Endothelial cell of umbilical vein (primary cell): ENCODE data around the gene ENC1. TPM values are rescaled to one million over a fixed set of nuclear protein-coding genes. Genes with fewer than 3 reads are reported as not detected.
A peak's percentile ranks its signal among the peaks of the same experiment; 100 is the strongest.

Experiments
- BruUV-seq: library from RNA; stranded (reverse); fragments of 400-500 nt; replicated peaks from 2 replicates; lab custom pipeline; 2021; lab: Mats Ljungman, UMichigan
- CTCF ChIA-PET: fragments of 300-600, 350-600 bp; sonication (Branson Sonifier 250); formaldehyde crosslinking; loops from one replicate; lab custom pipeline; 2021; ENCODE audit warnings: antibody characterized with exemption, inconsistent platforms; lab: Charles Lee
- POLR2A ChIA-PET: fragments of 300-600, 350-600 bp; sonication (Branson Sonifier 250); formaldehyde crosslinking; loops from one replicate; lab custom pipeline; 2021; ENCODE audit warnings: antibody characterized with exemption, inconsistent platforms; lab: Charles Lee
- DNase-seq: peaks from one replicate; pipeline ENCODE4 v3.0.0-alpha.2; 2011; ENCODE audit warnings: low read depth, low spot score
- FAIRE-seq: peaks from 2 replicates; lab custom pipeline; 2011; peaks lifted over from hg19 to GRCh38; lab: Jason Lieb, UNC
- H2AFZ ChIP-seq: 2 replicates; pipeline ENCODE4 v1.6.0; 2012; ENCODE audit warnings: low read depth, low read length, control low read depth, inconsistent platforms
- H3K27ac ChIP-seq: 2 replicates; pipeline ENCODE4 v1.5.1; 2011; ENCODE audit warnings: low read depth, mild to moderate bottlenecking, control low read depth, low read length, moderate library complexity; ENCODE audit not compliant: insufficient read depth
- H3K27me3 ChIP-seq, 2 experiments: 2 replicates each; pipeline versions ENCODE4 v1.6.0 to v1.6.1; 2011; ENCODE audit warnings: low read length in 2 of 2, mixed read lengths in 1 of 2; ENCODE audit not compliant: control insufficient read depth in 2 of 2, insufficient read depth in 2 of 2
- H3K36me3 ChIP-seq, 2 experiments: 2 replicates in 1 of 2; 3 replicates in 1 of 2; pipeline ENCODE4 v1.5.1; 2011; ENCODE audit warnings: low read length in 2 of 2, mild to moderate bottlenecking in 1 of 2, moderate library complexity in 1 of 2; ENCODE audit not compliant: control insufficient read depth in 2 of 2, insufficient read depth in 2 of 2; ENCODE audit errors: extremely low read depth in 1 of 2
- H3K4me1 ChIP-seq: 3 replicates; pipeline ENCODE4 v1.5.1; 2011; ENCODE audit warnings: mild to moderate bottlenecking, low read length; ENCODE audit not compliant: control insufficient read depth, insufficient read depth; ENCODE audit errors: extremely low read depth
- H3K4me2 ChIP-seq: 2 replicates; pipeline ENCODE4 v1.6.1; 2011; ENCODE audit warnings: low read length, control low read depth, mixed read lengths; ENCODE audit not compliant: insufficient read depth
- H3K4me3 ChIP-seq, 3 experiments: fragments of 200-600 bp in 1 of 3; sonication (generic), shearing (Covaris generic) in 1 of 3; replicated peaks in 1 of 3; 2 replicates each; pipeline ENCODE4 v1.5.1; 2011 to 2016; ENCODE audit warnings: control low read depth in 3 of 3, low read length in 3 of 3, mild to moderate bottlenecking in 2 of 3, inconsistent platforms in 1 of 3, low read depth in 1 of 3, moderate library complexity in 1 of 3; ENCODE audit not compliant: insufficient read depth in 1 of 3
- H3K79me2 ChIP-seq: 2 replicates; pipeline ENCODE4 v1.6.0; 2012; ENCODE audit warnings: low read length, inconsistent platforms; ENCODE audit not compliant: control insufficient read depth, insufficient read depth
- H3K9ac ChIP-seq: replicated peaks from 2 replicates; pipeline ENCODE3; 2011; ENCODE audit warnings: low read length, control low read depth; ENCODE audit not compliant: insufficient read depth; ENCODE audit errors: extremely low read depth
- H3K9me1 ChIP-seq: replicated peaks from 3 replicates; pipeline ENCODE4 v1.6.0; 2011; ENCODE audit warnings: mild to moderate bottlenecking, low read length; ENCODE audit not compliant: control insufficient read depth, insufficient read depth; ENCODE audit errors: extremely low read depth
- H3K9me3 ChIP-seq: replicated peaks from 2 replicates; pipeline ENCODE4 v1.5.1; 2012; ENCODE audit warnings: low read length, inconsistent platforms; ENCODE audit not compliant: control insufficient read depth, insufficient read depth
- H4K20me1 ChIP-seq: replicated peaks from 2 replicates; pipeline ENCODE3; 2011; ENCODE audit warnings: mild to moderate bottlenecking, low read length; ENCODE audit not compliant: control insufficient read depth, insufficient read depth; ENCODE audit errors: extremely low read depth
- CTCF ChIP-seq, 2 donors: IDR thresholded peaks; 1 replicate in 1 of 2; 2 replicates in 1 of 2; pipeline ENCODE4 v1.5.1; 2011; ENCODE audit warnings: low read length in 2 of 2, mild to moderate bottlenecking in 2 of 2, moderate library complexity in 2 of 2, control low read depth in 1 of 2, inconsistent platforms in 1 of 2, low read depth in 1 of 2; ENCODE audit not compliant: insufficient read depth in 1 of 2; ENCODE audit errors: extremely low read depth in 1 of 2
- EZH2 ChIP-seq: IDR thresholded peaks from 2 replicates; pipeline ENCODE4 v1.6.1; 2012; ENCODE audit warnings: borderline replicate concordance, low read depth, mild to moderate bottlenecking, moderate library complexity, low read length, inconsistent platforms; ENCODE audit not compliant: severe bottlenecking
- FOS ChIP-seq: IDR thresholded peaks from 2 replicates; pipeline ENCODE4 v1.6.1; 2011; ENCODE audit warnings: mild to moderate bottlenecking, low read length, moderate library complexity, borderline replicate concordance; ENCODE audit not compliant: insufficient read depth
- GATA2 ChIP-seq: IDR thresholded peaks from 2 replicates; pipeline ENCODE4 v1.7.0; 2011; ENCODE audit warnings: low read depth, mild to moderate bottlenecking, moderate library complexity, mixed read lengths, low read length; ENCODE audit not compliant: insufficient read length, insufficient read depth
- JUN ChIP-seq: IDR thresholded peaks from 2 replicates; pipeline ENCODE4 v1.6.1; 2011; ENCODE audit warnings: borderline replicate concordance, low read depth; ENCODE audit not compliant: insufficient read length, insufficient read depth
- MAX ChIP-seq: IDR thresholded peaks from 2 replicates; pipeline ENCODE4 v1.6.1; 2011; ENCODE audit not compliant: insufficient read depth, insufficient read length
- MYC ChIP-seq: IDR thresholded peaks from one replicate; pipeline ENCODE4 v1.6.1; 2011; ENCODE audit warnings: mild to moderate bottlenecking, low read depth, low read length
- POLR2A ChIP-seq: IDR thresholded peaks from 2 replicates; pipeline ENCODE4 v1.6.1; 2012; ENCODE audit warnings: low read depth, mild to moderate bottlenecking, control low read depth, low read length
- POLR2AphosphoS5 ChIP-seq: IDR thresholded peaks from 2 replicates; pipeline ENCODE4 v1.6.1; 2012; ENCODE audit warnings: low read depth, mild to moderate bottlenecking, control low read depth, low read length, moderate library complexity; ENCODE audit not compliant: insufficient read depth
- dilution Hi-C: fragments of 300-500 bp; cut with MboI; formaldehyde crosslinking; loops from one replicate; pipeline ENCODE4 v1.15.0; 2019; ENCODE audit warnings: low sequenced_read_pairs; ENCODE audit not compliant: extremely low pct_ligation_motif_present
- intact Hi-C: fragments of 100-400 bp; cut with micrococcal nuclease; formaldehyde crosslinking; loops from one replicate; pipeline ENCODE4 v1.10.0; 2022
- polyA plus RNA-seq, 4 experiments: library from polyadenylated mRNA; depleted of rRNA in 3 of 4; stranded (reverse) in 3 of 4; unstranded in 1 of 4; fragments of >200 nt; gene quantifications; 2 replicates each; pipeline versions ENCODE4 v1.2.1 to v1.2.3, GENCODE V29; 2011 to 2012; ENCODE audit warnings: missing spikeins in 1 of 4
- total RNA-seq: library from RNA; stranded (reverse); gene quantifications from 2 replicates; pipeline ENCODE4 v1.2.3, GENCODE V29; 2021

Gene ENC1
- total and polyA plus RNA-seq, 2 donors (not counting 3 experiments of a cell fraction or from before 2014, with no cell fraction given) = 42.2 to 53.3 TPM

GRCh38 chr5:74595143-74595925 lies 45.2 kb downstream of the ENC1 start:
- no peaks in the 10 kb centered on the region for H3K9me3 ChIP-seq
- BruUV-seq = TSS peak; percentile 98
- FAIRE-seq (peak; percentile 82), DNase-seq (peak; percentile 89)
- no peak overlapping the region for H3K4me3 ChIP-seq
- H3K9ac ChIP-seq = peak overlapping the region; percentile 76
- intact Hi-C loops = loop anchor here (1.0 to 2.0 kb wide), 5 partner anchors 20 to 179 kb away; partner anchors contain the start of gene ENC1
- peak overlapping the region; percentile 42 for H2AFZ ChIP-seq
- dilution Hi-C loops = no loop called here
- H3K79me2 ChIP-seq = no peaks in the 10 kb centered on the region
- H3K27me3 ChIP-seq = no peaks in the 10 kb centered on the region
- H3K4me2 ChIP-seq = peak overlapping the region; percentile 63
- H3K4me1 ChIP-seq = peaks cover 34% of the 10 kb centered on the region
- no peaks in the 10 kb centered on the region for H3K36me3 ChIP-seq
- TF ChIP-seq FOS (peak; percentile 62), POLR2A (no peak), GATA2 (peak; percentile 91), EZH2 (no peak), MYC (peak; percentile 15), MAX (no peak), POLR2AphosphoS5 (peak; percentile 81), JUN (peak; percentile 54), CTCF (IDR thresholded peaks at IDR 0.05; ENCODE audit: extremely low read depth in 1 of 2, insufficient read depth in 1 of 2, low read depth in 1 of 2, low read length in 2 of 2) (no peak)
- ChIA-PET CTCF (interaction anchor here (0.9 to 2.3 kb wide), 6 partner anchors 20 to 180 kb away, joined by 3 to 10 read pairs (median 3); partner anchors contain the start of gene ENC1), POLR2A (interaction anchor here (0.9 to 1.3 kb wide), 4 partner anchors 9 to 289 kb away, joined by 3 to 4 read pairs (median 4); partner anchors contain the start of gene ENC1)
- H4K20me1 ChIP-seq = no peaks in the 10 kb centered on the region
- H3K9me1 ChIP-seq = no peaks in the 10 kb centered on the region
- peak overlapping the region; percentile 89 for H3K27ac ChIP-seq
